HG02981 (cell line): ENCODE data around the gene SIRT2.

Experiments used
- ATAC-seq: cut with Tn5 transposase; IDR thresholded peaks from one replicate; pipeline ENCODE4 v1.9.1; 2021; ENCODE audit warnings: mild to moderate bottlenecking, moderate library complexity; ENCODE audit not compliant: unreplicated experiment

The SIRT2 gene

GRCh38 chr19:38846097-38846496 is 53.3 kb downstream of the SIRT2 start:
- no peak for ATAC-seq

- no peak for ATAC-seq
Measured at GRCh38 chr19:38845374-38846024, 53.9 kb downstream of the SIRT2 start.

GRCh38 chr19:38844093-38844686 is 55.2 kb downstream of the SIRT2 start:
- ATAC-seq: no peak

GRCh38 chr19:38843175-38843758 is 56.2 kb downstream of the SIRT2 start:
- ATAC-seq: no peak

- ATAC-seq: no peak
Measured at GRCh38 chr19:38842439-38843174, 56.8 kb downstream of the SIRT2 start.

- no peak for ATAC-seq
Measured at GRCh38 chr19:38841787-38842438, 57.5 kb downstream of the SIRT2 start.

- ATAC-seq: no peak
Measured at GRCh38 chr19:38841180-38841766, 58.1 kb downstream of the SIRT2 start.

- no peak for ATAC-seq
Measured at GRCh38 chr19:38840583-38840968, 58.8 kb downstream of the SIRT2 start.

- no peak for ATAC-seq
Measured at GRCh38 chr19:38839816-38840582, 59.4 kb downstream of the SIRT2 start.

GRCh38 chr19:38838986-38839761 is 60.2 kb downstream of the SIRT2 start:
- ATAC-seq: no peak

- ATAC-seq: no peak
Measured at GRCh38 chr19:38838208-38838985, 61.0 kb downstream of the SIRT2 start.

- no peak for ATAC-seq
Measured at GRCh38 chr19:38837656-38838121, 61.7 kb downstream of the SIRT2 start.

GRCh38 chr19:38836983-38837626 is 62.3 kb downstream of the SIRT2 start:
- no peak for ATAC-seq

- no peak for ATAC-seq
Measured at GRCh38 chr19:38836159-38836982, 63.0 kb downstream of the SIRT2 start.

GRCh38 chr19:38834590-38834989 is 64.8 kb downstream of the SIRT2 start:
- ATAC-seq: no peak

- ATAC-seq: no peak
Measured at GRCh38 chr19:38834104-38834490, 65.3 kb downstream of the SIRT2 start.

- no peak for ATAC-seq
Measured at GRCh38 chr19:38833092-38833425, 66.4 kb downstream of the SIRT2 start.
